Progenitor cell of endocrine pancreas (in vitro differentiated cells): ENCODE measurements around the gene SMIM8. TPM values are rescaled to one million over a fixed set of nuclear protein-coding genes. Genes with fewer than 3 reads are reported as not detected.

Experiments
- DNase-seq: peaks from one replicate; pipeline ENCODE4 v3.0.0; 2021; ENCODE audit warnings: low spot score; ENCODE audit not compliant: unreplicated experiment
- H3K27ac Mint-ChIP-seq: 2 replicates; pipeline ENCODE4 v1.8.0; 2021; ENCODE audit warnings: mild to moderate bottlenecking, moderate library complexity, mixed read lengths
- H3K27me3 Mint-ChIP-seq: 2 replicates; pipeline ENCODE4 v1.8.0; 2021; ENCODE audit warnings: mixed read lengths
- H3K36me3 Mint-ChIP-seq: 2 replicates; pipeline ENCODE4 v1.8.0; 2022; ENCODE audit warnings: mixed read lengths; ENCODE audit not compliant: insufficient read depth
- H3K4me1 Mint-ChIP-seq: 2 replicates; pipeline ENCODE4 v1.8.0; 2021; ENCODE audit warnings: low read depth, mixed read lengths
- H3K4me3 Mint-ChIP-seq: 2 replicates; pipeline ENCODE4 v1.8.0; 2021; ENCODE audit warnings: low read depth, mild to moderate bottlenecking, moderate library complexity, mixed read lengths
- H3K9me3 Mint-ChIP-seq: 2 replicates; pipeline ENCODE4 v1.8.0; 2021; ENCODE audit warnings: low read depth, mixed read lengths
- CTCF ChIP-seq: fragments of 200-600 bp; sonication (generic); IDR thresholded peaks from one replicate; pipeline ENCODE4 v1.5.0; 2021; ENCODE audit warnings: antibody characterized with exemption, mild to moderate bottlenecking; ENCODE audit not compliant: unreplicated experiment
- total RNA-seq: library from RNA; stranded (reverse); gene quantifications from 2 replicates; pipeline ENCODE4 v1.2.1, GENCODE V29; 2021

Gene SMIM8
- total RNA-seq, 1 donor from 2014 or later = 16.8 TPM

- Mint-ChIP-seq H3K27me3 (no peaks in the 10 kb centered on the region), H3K9me3 (peaks cover 23% of the 10 kb centered on the region), H3K27ac (no peak overlapping the region), H3K4me3 (no peak overlapping the region), H3K4me1 (no peaks in the 10 kb centered on the region), H3K36me3 (peaks cover 21% of the 10 kb centered on the region)
- TF ChIP-seq CTCF = no peak
- DNase-seq = no peak
Measured at GRCh38 chr6:87366899-87367298, 44.5 kb downstream of the SMIM8 start.

GRCh38 chr6:87373377-87373776 is 51.0 kb downstream of the SMIM8 start:
- Mint-ChIP-seq H3K9me3 (peaks cover 7% of the 10 kb centered on the region), H3K27me3 (no peaks in the 10 kb centered on the region), H3K4me3 (no peak overlapping the region), H3K27ac (no peak overlapping the region), H3K36me3 (peaks cover 6% of the 10 kb centered on the region), H3K4me1 (no peaks in the 10 kb centered on the region)
- no peak for TF ChIP-seq CTCF
- no peak for DNase-seq

- DNase-seq = no peak
- Mint-ChIP-seq H3K4me1 (peaks cover 2% of the 10 kb centered on the region), H3K36me3 (peaks cover 1% of the 10 kb centered on the region), H3K4me3 (no peak overlapping the region), H3K27ac (no peak overlapping the region), H3K9me3 (no peaks in the 10 kb centered on the region), H3K27me3 (no peaks in the 10 kb centered on the region)
- TF ChIP-seq CTCF = no peak
Measured at GRCh38 chr6:87375315-87375714, 52.9 kb downstream of the SMIM8 start.

GRCh38 chr6:87376643-87377042 is 54.3 kb downstream of the SMIM8 start:
- Mint-ChIP-seq H3K4me1 (peaks cover 2% of the 10 kb centered on the region), H3K9me3 (no peaks in the 10 kb centered on the region), H3K27me3 (no peaks in the 10 kb centered on the region), H3K36me3 (peaks cover 1% of the 10 kb centered on the region), H3K4me3 (no peak overlapping the region), H3K27ac (no peak overlapping the region)
- TF ChIP-seq CTCF = no peak
- DNase-seq = no peak

GRCh38 chr6:87378947-87379346 is 56.6 kb downstream of the SMIM8 start:
- no peak for DNase-seq
- Mint-ChIP-seq H3K27ac (no peak overlapping the region), H3K4me1 (peaks cover 2% of the 10 kb centered on the region), H3K36me3 (peaks cover 1% of the 10 kb centered on the region), H3K27me3 (no peaks in the 10 kb centered on the region), H3K9me3 (no peaks in the 10 kb centered on the region), H3K4me3 (no peak overlapping the region)
- TF ChIP-seq CTCF = no peak
